HEK293 (cell line): Measurements from ENCODE around the gene PACRG.

Source experiments
- ZNF521 ChIP-seq: fragments of 450-650 bp; formaldehyde crosslinking; IDR thresholded peaks from 2 replicates; pipeline ENCODE4 v1.5.1; 2017; ENCODE audit warnings: missing biosample characterization, mild to moderate bottlenecking, missing genetic modification characterization
- ZNF548 ChIP-seq: fragments of 450-650 bp; formaldehyde crosslinking; IDR thresholded peaks from 2 replicates; pipeline ENCODE4 v1.5.1; 2016; ENCODE audit warnings: missing biosample characterization, missing genetic modification characterization

GRCh38 chr6:162976141-162976540 is 248.4 kb downstream of the PACRG start:
- TF ChIP-seq ZNF521 (tag by site-specific recombination) = no peak
- TF ChIP-seq ZNF548 (tag by site-specific recombination) = no peak
